OCI-LY7 (cell line): ENCODE data around the gene CD109. TPM values are rescaled to one million over a fixed set of nuclear protein-coding genes. Genes with fewer than 3 reads are reported as not detected.

ENCODE experiments used
- BruUV-seq: library from RNA; stranded (reverse); fragments of 400-500 nt; replicated peaks from 2 replicates; lab custom pipeline; 2021; lab: Mats Ljungman, UMichigan
- CTCF ChIA-PET: fragments of 300-600 bp; sonication (Branson Sonifier 250); formaldehyde crosslinking; loops from one replicate; lab custom pipeline; 2022; ENCODE audit warnings: antibody characterized with exemption; ENCODE audit not compliant: unreplicated experiment; lab: Charles Lee
- POLR2A ChIA-PET: fragments of 300-600 bp; sonication (Branson Sonifier 250); formaldehyde crosslinking; loops from one replicate; lab custom pipeline; 2022; ENCODE audit warnings: antibody characterized with exemption; lab: Charles Lee
- DNase-seq: peaks from one replicate; pipeline ENCODE4 v3.0.0-alpha.2; 2015; ENCODE audit warnings: low spot score
- H2AFZ ChIP-seq: fragments of 200-600 bp; sonication (generic), shearing (Covaris generic); 2 replicates; pipeline ENCODE4 v1.6.1; 2014; ENCODE audit warnings: mild to moderate bottlenecking, antibody characterized with exemption, low read length, moderate library complexity
- H3K27ac ChIP-seq: fragments of 200-600 bp; sonication (generic); 2 replicates; pipeline ENCODE4 v1.5.1; 2014; ENCODE audit warnings: mixed run types, low read depth, mild to moderate bottlenecking, moderate library complexity, low read length, inconsistent platforms; ENCODE audit not compliant: poor library complexity, severe bottlenecking
- H3K36me3 ChIP-seq: fragments of 200-600 bp; sonication (generic); 2 replicates; pipeline ENCODE4 v1.6.1; 2014; ENCODE audit warnings: mild to moderate bottlenecking, antibody characterized with exemption, low read length, moderate library complexity, mixed read lengths; ENCODE audit not compliant: insufficient read depth
- H3K4me1 ChIP-seq: fragments of 200-600 bp; sonication (generic); 2 replicates; pipeline ENCODE4 v1.5.1; 2014; ENCODE audit warnings: mild to moderate bottlenecking, low read length; ENCODE audit not compliant: insufficient read depth, poor library complexity, severe bottlenecking
- H3K4me2 ChIP-seq: fragments of 200-600 bp; sonication (generic); 2 replicates; pipeline ENCODE4 v1.6.1; 2014; ENCODE audit warnings: mild to moderate bottlenecking, low read length
- H3K4me3 ChIP-seq: fragments of 200-600 bp; sonication (generic); 2 replicates; pipeline ENCODE4 v1.5.1; 2014; ENCODE audit warnings: mild to moderate bottlenecking, low read depth, low read length; ENCODE audit not compliant: poor library complexity, severe bottlenecking
- H3K79me2 ChIP-seq: fragments of 200-600 bp; sonication (generic); 2 replicates; pipeline ENCODE4 v1.6.1; 2016; ENCODE audit warnings: low read depth, mild to moderate bottlenecking, low read length, moderate library complexity, mixed read lengths; ENCODE audit not compliant: insufficient read depth
- H3K9me2 ChIP-seq: fragments of 200-600 bp; sonication (generic); 2 replicates; pipeline ENCODE4 v1.6.1; 2016; ENCODE audit warnings: mild to moderate bottlenecking, low read length, mixed read lengths; ENCODE audit not compliant: insufficient read depth
- H3K9me3 ChIP-seq: fragments of 200-600 bp; sonication (generic); 2 replicates; pipeline ENCODE4 v1.6.1; 2014; ENCODE audit warnings: mild to moderate bottlenecking, mixed run types, low read length, mixed read lengths
- H4K20me1 ChIP-seq: fragments of 200-600 bp; sonication (generic); 2 replicates; pipeline ENCODE4 v1.6.1; 2014; ENCODE audit warnings: mild to moderate bottlenecking, antibody characterized with exemption, low read length, moderate library complexity, mixed read lengths; ENCODE audit not compliant: insufficient read depth
- CTCF ChIP-seq: fragments of 200-600 bp; sonication (generic); conservative IDR thresholded peaks from 2 replicates; pipeline ENCODE4 v1.5.1; 2014; ENCODE audit warnings: mild to moderate bottlenecking, antibody characterized with exemption, low read length, moderate library complexity, mixed read lengths
- EZH2phosphoT487 ChIP-seq: fragments of 200-600 bp; sonication (generic); IDR thresholded peaks from 2 replicates; pipeline ENCODE4 v1.6.1; 2018; ENCODE audit warnings: low read depth, borderline replicate concordance, mild to moderate bottlenecking, mixed run types, antibody characterized with exemption, low read length, moderate library complexity, mixed read lengths
- intact Hi-C: fragments of 100-400 bp; cut with micrococcal nuclease; formaldehyde crosslinking; loops from one replicate; pipeline ENCODE4 v1.10.0; 2022; ENCODE audit not compliant: unreplicated experiment
- total RNA-seq, 2 experiments: library from RNA; depleted of rRNA in 1 of 2; stranded (reverse); fragments of >200 nt in 1 of 2; shearing (Covaris generic) in 1 of 2; gene quantifications; 2 replicates each; pipeline ENCODE4 v1.2.3, GENCODE V29; 2014 to 2022

The CD109 gene
- total RNA-seq, 2 experiments from 2014 or later: 0.08 TPM; not detected in 1

GRCh38 chr6:73710470-73710869 lies 14.5 kb downstream of the CD109 start:
- intact Hi-C loops: no loop called here
- BruUV-seq: no TSS peak
- no peaks in the 10 kb centered on the region for H4K20me1 ChIP-seq
- H3K4me1 ChIP-seq: no peaks in the 10 kb centered on the region
- no peak overlapping the region for H3K27ac ChIP-seq
- H3K9me2 ChIP-seq: no peaks in the 10 kb centered on the region
- ChIA-PET POLR2A (no interaction called here), CTCF (no interaction called here)
- no peak for TF ChIP-seq CTCF
- no peak for DNase-seq
- no peaks in the 10 kb centered on the region for H3K79me2 ChIP-seq
- H2AFZ ChIP-seq: no peak overlapping the region
- no peaks in the 10 kb centered on the region for H3K36me3 ChIP-seq
- no peak overlapping the region for H3K4me2 ChIP-seq
- no peak overlapping the region for H3K4me3 ChIP-seq
- H3K9me3 ChIP-seq: no peaks in the 10 kb centered on the region

GRCh38 chr6:73710948-73711347 lies 14.9 kb downstream of the CD109 start:
- H3K4me1 ChIP-seq: no peaks in the 10 kb centered on the region
- no peak for DNase-seq
- H3K36me3 ChIP-seq: no peaks in the 10 kb centered on the region
- no peaks in the 10 kb centered on the region for H3K9me2 ChIP-seq
- BruUV-seq: no TSS peak
- ChIA-PET CTCF (no interaction called here), POLR2A (no interaction called here)
- H3K4me2 ChIP-seq: no peak overlapping the region
- H3K27ac ChIP-seq: no peak overlapping the region
- H2AFZ ChIP-seq: no peak overlapping the region
- no peak overlapping the region for H3K4me3 ChIP-seq
- intact Hi-C loops: no loop called here
- TF ChIP-seq CTCF (no peak), EZH2phosphoT487 (no peak)
- no peaks in the 10 kb centered on the region for H4K20me1 ChIP-seq
- H3K9me3 ChIP-seq: no peaks in the 10 kb centered on the region
- H3K79me2 ChIP-seq: no peaks in the 10 kb centered on the region

- POLR2A ChIA-PET: no interaction called here
- BruUV-seq: no TSS peak
- no peak overlapping the region for H3K4me2 ChIP-seq
These were observed 16.7 kb downstream of the CD109 start for GRCh38 chr6:73712535-73713173.

More at GRCh38 chr6:73712535-73713173, 16.7 kb downstream of the CD109 start:
- TF ChIP-seq EZH2phosphoT487: no peak
- no peak for TF ChIP-seq CTCF
- no peaks in the 10 kb centered on the region for H3K79me2 ChIP-seq
- H3K9me3 ChIP-seq: no peaks in the 10 kb centered on the region
- no peaks in the 10 kb centered on the region for H3K4me1 ChIP-seq
- no peak overlapping the region for H3K27ac ChIP-seq
- no peak overlapping the region for H3K4me3 ChIP-seq
- H2AFZ ChIP-seq: no peak overlapping the region
- DNase-seq: no peak
- intact Hi-C loops: no loop called here
- no peaks in the 10 kb centered on the region for H3K9me2 ChIP-seq
- no peaks in the 10 kb centered on the region for H3K36me3 ChIP-seq
- CTCF ChIA-PET: no interaction called here
- no peaks in the 10 kb centered on the region for H4K20me1 ChIP-seq
